Central memory CD8-positive, alpha-beta T cell (primary cell): ENCODE results near the gene NAP1L4.

Source experiments
- ATAC-seq: fragments of 150-1000 bp; cut with Tn5 transposase; replicated peaks from 2 replicates; pipeline ENCODE4 v1.10.0; 2022; ENCODE audit warnings: mild to moderate bottlenecking, moderate FRiP score, moderate number of reproducible peaks; ENCODE audit not compliant: poor library complexity, severe bottlenecking; ENCODE audit errors: extremely low read depth
- DNase-seq, 2 donors: peaks; one replicate each; pipeline ENCODE4 v3.0.0; 2021; ENCODE audit warnings: low spot score in 2 of 2
- H3K27ac Mint-ChIP-seq: one replicate; pipeline ENCODE4 v1.8.0; 2022; ENCODE audit warnings: low read depth, mild to moderate bottlenecking, moderate library complexity, mixed read lengths
- H3K27me3 Mint-ChIP-seq: one replicate; pipeline ENCODE4 v1.8.0; 2022; ENCODE audit warnings: mixed read lengths
- H3K36me3 Mint-ChIP-seq: one replicate; pipeline ENCODE4 v1.8.0; 2022; ENCODE audit warnings: mild to moderate bottlenecking, moderate library complexity, mixed read lengths; ENCODE audit not compliant: insufficient read depth
- H3K4me1 Mint-ChIP-seq: one replicate; pipeline ENCODE4 v1.8.0; 2022; ENCODE audit warnings: mixed read lengths
- H3K4me3 Mint-ChIP-seq: one replicate; pipeline ENCODE4 v1.8.0; 2022; ENCODE audit warnings: mild to moderate bottlenecking, moderate library complexity, mixed read lengths
- H3K9me3 Mint-ChIP-seq: one replicate; pipeline ENCODE4 v1.8.0; 2022; ENCODE audit warnings: mixed read lengths

NAP1L4 gene

GRCh38 chr11:2904153-2905052, 87.7 kb downstream of the NAP1L4 start:
- Mint-ChIP-seq H3K4me1 (peaks cover 32% of the 10 kb centered on the region), H3K27me3 (no peaks in the 10 kb centered on the region), H3K27ac (no peak overlapping the region), H3K36me3 (peaks cover 4% of the 10 kb centered on the region), H3K4me3 (peak overlapping the region; percentile 72), H3K9me3 (no peaks in the 10 kb centered on the region)
- DNase-seq (no peak), ATAC-seq (no peak)

DNA sequence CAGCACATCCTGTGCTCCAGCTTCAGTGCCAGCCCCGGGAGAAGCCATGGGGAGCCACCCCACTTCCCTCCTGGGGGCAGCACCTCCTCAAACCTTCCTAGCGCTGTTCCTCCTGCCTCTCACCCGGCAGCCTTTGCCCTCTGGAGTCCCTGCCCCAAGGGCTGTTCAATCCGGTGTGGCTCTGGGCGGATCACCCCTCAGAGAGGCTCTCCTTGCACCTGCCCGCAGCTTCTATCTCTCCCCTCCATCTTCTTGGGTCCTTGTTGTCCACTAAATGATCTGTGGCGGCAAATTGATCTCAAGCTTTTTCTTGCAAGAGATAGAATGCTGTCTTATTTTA, 88.5 kb downstream of the NAP1L4 start:
- no peak overlapping the region for H3K27ac Mint-ChIP-seq
- H3K27me3 Mint-ChIP-seq = no peaks in the 10 kb centered on the region

GRCh38 chr11:2902784-2903671, 89.1 kb downstream of the NAP1L4 start:
- ATAC-seq (no peak), DNase-seq (no peak)
- Mint-ChIP-seq H3K9me3 (no peaks in the 10 kb centered on the region), H3K4me3 (peak overlapping the region; percentile 74), H3K27ac (no peak overlapping the region), H3K4me1 (peaks cover 46% of the 10 kb centered on the region), H3K36me3 (peaks cover 3% of the 10 kb centered on the region), H3K27me3 (no peaks in the 10 kb centered on the region)

More for the DNA sequence above, 88.5 kb downstream of the NAP1L4 start:
- Mint-ChIP-seq H3K4me1 (peaks cover 39% of the 10 kb centered on the region), H3K9me3 (no peaks in the 10 kb centered on the region), H3K4me3 (peak overlapping the region; percentile 72), H3K36me3 (peaks cover 4% of the 10 kb centered on the region)
- no peak for DNase-seq
- ATAC-seq = no peak

DNA sequence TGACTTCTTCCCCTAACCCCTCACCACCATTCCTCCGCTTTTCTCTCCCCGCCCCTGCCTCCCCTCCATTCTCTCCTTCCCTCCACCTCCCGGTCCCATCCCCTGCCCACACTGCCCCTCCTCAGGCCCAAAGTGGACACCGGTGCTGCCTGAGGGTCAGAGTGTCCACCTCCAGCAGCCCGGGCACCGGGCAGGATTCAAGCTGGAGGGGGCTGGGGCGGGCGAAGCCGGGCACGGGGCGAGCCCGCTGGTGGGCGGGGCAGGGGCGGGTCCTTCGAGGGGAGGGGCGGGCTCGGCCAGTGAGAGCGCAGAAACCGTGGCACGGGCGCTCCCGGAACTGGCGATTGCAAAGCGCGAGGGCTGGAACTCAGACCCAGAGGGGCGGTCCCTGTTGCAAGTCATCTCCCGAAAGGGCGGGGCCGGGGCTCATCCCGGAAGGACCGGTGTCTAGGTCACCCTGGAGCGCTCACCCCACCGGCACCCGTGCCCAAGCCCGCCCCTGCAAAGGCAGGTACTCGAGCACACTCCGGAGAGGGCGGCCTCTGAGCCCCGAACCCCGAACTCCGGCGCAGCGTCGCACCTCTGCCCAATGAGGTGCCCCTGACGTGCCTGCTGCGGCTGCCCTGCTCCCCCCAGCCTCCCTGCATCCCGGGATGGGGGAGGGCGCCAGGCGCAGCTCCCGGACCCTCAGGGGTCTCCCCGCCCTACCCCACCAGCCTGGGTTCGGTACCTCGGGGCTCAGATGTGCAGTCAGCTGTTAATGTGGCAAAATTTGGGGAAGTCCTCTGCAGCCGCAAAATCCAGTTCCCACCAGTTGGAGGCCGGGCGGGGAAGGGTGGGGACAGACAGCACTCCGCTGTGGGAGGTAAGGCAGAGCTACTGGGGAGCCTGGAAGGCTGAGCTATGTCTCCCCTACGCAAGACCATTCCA, 90.0 kb downstream of the NAP1L4 start:
- peak overlapping the region; percentile 74 for H3K4me3 Mint-ChIP-seq
- H3K36me3 Mint-ChIP-seq = peaks cover 5% of the 10 kb centered on the region
- H3K4me1 Mint-ChIP-seq = peaks cover 50% of the 10 kb centered on the region
- no peaks in the 10 kb centered on the region for H3K9me3 Mint-ChIP-seq
- DNase-seq = peak; percentile 72
- no peak overlapping the region for H3K27ac Mint-ChIP-seq
- H3K27me3 Mint-ChIP-seq = no peaks in the 10 kb centered on the region
- peak; percentile 81 for ATAC-seq

DNA sequence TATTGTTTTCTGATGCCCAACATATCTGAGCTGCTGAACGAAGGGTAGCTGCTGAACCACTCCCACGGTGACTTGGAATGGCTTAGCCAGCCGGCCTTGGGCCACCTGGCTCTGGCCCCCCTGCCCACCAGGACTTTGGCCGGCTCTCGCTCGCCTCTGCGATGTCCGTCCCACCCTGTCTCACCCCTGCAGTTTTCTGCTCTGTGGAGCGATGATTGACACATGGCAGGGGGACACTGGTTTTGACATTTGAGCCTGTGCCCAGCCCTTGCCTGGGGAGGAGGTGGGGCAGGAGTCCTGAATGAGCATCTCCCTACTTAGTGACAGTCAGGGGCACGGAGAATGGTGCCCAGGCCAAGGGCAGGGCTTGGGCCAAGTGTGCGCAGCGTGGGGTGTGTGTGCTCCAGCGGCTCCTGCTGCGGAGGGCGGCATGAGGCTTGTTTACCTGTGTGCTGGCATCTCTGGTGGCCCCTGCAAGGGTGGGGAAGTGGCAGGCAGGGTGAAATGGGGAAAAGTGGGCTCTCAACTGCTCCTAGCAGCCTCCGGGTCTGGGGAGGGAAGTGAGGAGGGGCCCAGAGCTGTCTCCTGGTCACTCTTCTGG, 90.8 kb downstream of the NAP1L4 start:
- Mint-ChIP-seq H3K4me1 (peaks cover 50% of the 10 kb centered on the region), H3K9me3 (no peaks in the 10 kb centered on the region), H3K27me3 (no peaks in the 10 kb centered on the region), H3K4me3 (peak overlapping the region; percentile 74), H3K36me3 (peaks cover 5% of the 10 kb centered on the region), H3K27ac (peak overlapping the region; percentile 36)
- no peak for DNase-seq
- no peak for ATAC-seq

- Mint-ChIP-seq H3K4me1 (peaks cover 42% of the 10 kb centered on the region), H3K4me3 (peak overlapping the region; percentile 82)
Observed at GRCh38 chr11:2899080-2899783, 92.9 kb downstream of the NAP1L4 start.

GRCh38 chr11:2898366-2899079, 93.6 kb downstream of the NAP1L4 start:
- Mint-ChIP-seq H3K36me3 (peaks cover 3% of the 10 kb centered on the region), H3K27ac (peak overlapping the region; percentile 94), H3K27me3 (no peaks in the 10 kb centered on the region), H3K4me3 (peak overlapping the region; percentile 82), H3K9me3 (no peaks in the 10 kb centered on the region), H3K4me1 (peaks cover 38% of the 10 kb centered on the region)
- peak in 1 of 2 donors; percentile 42 for DNase-seq
- ATAC-seq = peak; percentile 77

More at GRCh38 chr11:2899080-2899783, 92.9 kb downstream of the NAP1L4 start:
- H3K36me3 Mint-ChIP-seq = peaks cover 3% of the 10 kb centered on the region
- no peak for DNase-seq
- H3K27me3 Mint-ChIP-seq = no peaks in the 10 kb centered on the region
- H3K9me3 Mint-ChIP-seq = no peaks in the 10 kb centered on the region
- peak overlapping the region; percentile 94 for H3K27ac Mint-ChIP-seq
- ATAC-seq = no peak

DNA sequence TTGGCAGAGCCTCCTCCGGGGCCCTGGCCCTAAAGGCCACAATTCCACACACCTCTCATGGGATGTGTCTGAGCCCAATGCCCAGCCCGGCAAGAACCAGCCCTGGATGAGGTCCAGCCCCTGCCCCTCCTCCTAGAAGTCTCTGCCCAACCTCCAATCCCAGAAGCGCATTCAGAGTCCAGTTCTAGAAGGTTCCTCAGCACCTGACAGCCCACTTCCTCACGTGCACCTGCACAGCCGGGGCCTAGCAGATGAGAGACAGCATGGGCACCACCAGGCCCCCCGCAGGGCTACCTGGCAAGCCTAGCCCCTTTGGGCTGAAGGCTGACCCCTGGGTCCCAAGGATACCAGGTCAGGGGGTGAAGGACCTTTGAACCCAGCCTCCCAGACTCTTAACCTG, 95.1 kb downstream of the NAP1L4 start:
- ATAC-seq (no peak), DNase-seq (no peak)
- peaks cover 4% of the 10 kb centered on the region for H3K36me3 Mint-ChIP-seq
- no peaks in the 10 kb centered on the region for H3K9me3 Mint-ChIP-seq
- H3K27ac Mint-ChIP-seq = peak overlapping the region; percentile 44
- no peak overlapping the region for H3K4me3 Mint-ChIP-seq
- no peaks in the 10 kb centered on the region for H3K27me3 Mint-ChIP-seq
- peaks cover 45% of the 10 kb centered on the region for H3K4me1 Mint-ChIP-seq

GRCh38 chr11:2896047-2896446, 96.1 kb downstream of the NAP1L4 start:
- Mint-ChIP-seq H3K4me3 (no peak overlapping the region), H3K36me3 (peaks cover 7% of the 10 kb centered on the region), H3K9me3 (no peaks in the 10 kb centered on the region), H3K27ac (peak overlapping the region; percentile 76), H3K4me1 (peaks cover 46% of the 10 kb centered on the region), H3K27me3 (no peaks in the 10 kb centered on the region)
- DNase-seq (no peak), ATAC-seq (no peak)
